ENCODE results near the gene WDR75. TPM values are rescaled to one million over a fixed set of nuclear protein-coding genes. Genes with fewer than 3 reads are reported as not detected.
A peak's percentile ranks its signal among the peaks of the same experiment; 100 is the strongest.

Gene WDR75
- total RNA-seq, 1 donor from 2014 or later = 33.6 TPM

- H3K4me3 ChIP-seq (ENCODE audit: low read depth, low read length) = no peak overlapping the region
- DNase-seq (ENCODE audit: low read depth) = no peak
- TF ChIP-seq CTCF (conservative IDR thresholded peaks at IDR 0.05; ENCODE audit: low read depth, low read length) = no peak
Measured at GRCh38 chr2:189488008-189488310, 46.7 kb downstream of the WDR75 start.

GRCh38 chr2:189492451-189492850 lies 51.2 kb downstream of the WDR75 start:
- peak; percentile 4 for DNase-seq (ENCODE audit: low read depth)
- no peak for TF ChIP-seq CTCF (conservative IDR thresholded peaks at IDR 0.05; ENCODE audit: low read depth, low read length)
- H3K4me3 ChIP-seq (ENCODE audit: low read depth, low read length) = no peak overlapping the region

GRCh38 chr2:189498205-189498604 lies 56.9 kb downstream of the WDR75 start:
- peak; percentile 21 for TF ChIP-seq CTCF (conservative IDR thresholded peaks at IDR 0.05; ENCODE audit: low read depth, low read length)
- H3K4me3 ChIP-seq (ENCODE audit: low read depth, low read length) = no peak overlapping the region
- no peak for DNase-seq (ENCODE audit: low read depth)

- no peak for DNase-seq (ENCODE audit: low read depth)
- no peak for TF ChIP-seq CTCF (conservative IDR thresholded peaks at IDR 0.05; ENCODE audit: low read depth, low read length)
- no peak overlapping the region for H3K4me3 ChIP-seq (ENCODE audit: low read depth, low read length)
Measured at GRCh38 chr2:189499137-189499536, 57.9 kb downstream of the WDR75 start.

DNA sequence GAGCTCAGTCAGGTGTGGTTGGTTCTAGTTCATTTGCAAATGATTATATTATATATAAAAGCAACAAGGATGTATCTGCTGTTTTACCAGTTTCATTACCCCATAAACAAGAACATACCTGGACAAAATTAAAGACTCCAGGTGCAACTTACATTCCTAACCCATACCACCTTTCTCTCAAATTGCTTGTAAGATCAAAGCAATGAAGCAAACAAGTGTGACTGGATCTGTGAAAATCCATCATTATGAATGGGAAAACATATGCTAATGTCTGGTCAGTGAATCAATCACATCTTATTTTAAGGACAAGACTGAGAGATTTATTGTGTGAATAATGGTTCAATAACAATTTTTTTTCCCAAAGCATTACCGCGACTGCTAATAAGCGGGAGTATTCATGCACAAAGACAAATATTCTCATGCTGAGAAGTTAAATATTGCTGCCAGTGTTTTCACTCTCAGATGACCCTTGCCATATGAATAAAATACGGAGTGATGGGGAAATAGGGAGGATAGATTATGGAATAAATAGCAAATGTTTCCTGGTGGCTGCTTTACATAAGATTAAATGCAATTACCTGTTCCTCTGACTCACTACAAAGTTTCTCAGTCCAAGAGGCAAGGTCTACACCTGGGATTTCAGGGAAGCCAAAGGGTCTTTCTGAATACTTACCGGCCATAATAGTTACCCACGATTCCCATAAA lies 59.3 kb downstream of the WDR75 start:
- no peak for TF ChIP-seq CTCF (conservative IDR thresholded peaks at IDR 0.05; ENCODE audit: low read depth, low read length)
- DNase-seq (ENCODE audit: low read depth) = no peak
- no peak overlapping the region for H3K4me3 ChIP-seq (ENCODE audit: low read depth, low read length)

DNA sequence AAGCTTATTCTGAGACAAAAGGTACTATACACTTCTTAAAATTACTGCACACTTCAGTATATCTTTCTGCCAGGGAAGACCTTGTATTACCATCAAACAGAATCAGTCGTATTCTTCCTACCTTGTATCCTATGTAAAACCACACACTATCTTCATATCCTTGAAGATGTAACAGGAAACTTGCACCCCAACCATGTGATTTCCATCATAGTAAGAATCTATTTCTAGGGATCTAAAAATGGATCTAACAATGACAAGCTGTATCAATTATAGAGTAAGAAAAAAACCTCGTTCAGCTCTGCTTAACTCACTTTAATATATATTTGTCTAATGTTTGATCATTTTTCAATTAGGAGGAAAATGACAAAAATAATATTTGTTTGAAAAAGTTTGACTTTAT lies 60.2 kb downstream of the WDR75 start:
- no peak for DNase-seq (ENCODE audit: low read depth)
- no peak for TF ChIP-seq CTCF (conservative IDR thresholded peaks at IDR 0.05; ENCODE audit: low read depth, low read length)
- no peak overlapping the region for H3K4me3 ChIP-seq (ENCODE audit: low read depth, low read length)

GRCh38 chr2:189502714-189503113 lies 61.4 kb downstream of the WDR75 start:
- TF ChIP-seq CTCF (conservative IDR thresholded peaks at IDR 0.05; ENCODE audit: low read depth, low read length) = no peak
- H3K4me3 ChIP-seq (ENCODE audit: low read depth, low read length) = no peak overlapping the region
- DNase-seq (ENCODE audit: low read depth) = no peak

All from epithelial cell of proximal tubule (primary cell).